Measurements from ENCODE around the gene EYA4.
"Not testable (repeated sequence)": the region's sequence is repeated elsewhere in the genome, so short reads cannot be mapped to it uniquely, and the experiment has no call there.

The EYA4 gene

DNA sequence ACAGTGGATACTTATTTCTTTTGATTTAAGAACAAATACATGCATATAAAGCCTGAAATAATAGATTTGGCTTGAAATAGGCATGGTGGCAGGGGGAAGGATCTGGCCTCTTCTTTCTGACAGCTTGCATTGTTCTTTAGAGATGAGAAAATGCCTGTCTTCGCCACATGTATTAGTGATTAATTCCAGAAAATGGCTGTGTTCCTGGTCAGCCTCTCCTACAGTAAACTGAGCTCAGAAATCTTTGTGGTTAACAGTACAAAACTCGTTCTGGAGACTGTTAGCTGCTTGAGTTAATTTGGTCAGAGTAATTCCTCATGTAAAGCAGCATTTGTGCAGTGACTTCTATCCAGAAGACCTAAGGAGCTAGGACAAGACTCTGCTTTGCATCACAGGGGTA, 151.5 kb downstream of the EYA4 start:
- Histone ChIP-seq H3K9me3 (no peaks in the 10 kb centered on the region), H3K27ac (no peak overlapping the region), H3K4me1 (ENCODE audit: control insufficient read depth in 1 of 2, insufficient read depth in 1 of 2, low read depth in 1 of 2, low read length in 1 of 2) (no peaks in the 10 kb centered on the region), H3K27me3 (no peaks in the 10 kb centered on the region), H3K4me3 (ENCODE audit: low read depth in 1 of 2, low read length in 1 of 2) (no peak overlapping the region), H3K36me3 (no peaks in the 10 kb centered on the region)
- TF ChIP-seq CTCF (IDR thresholded peaks at IDR 0.05), result no peak

GRCh38 chr6:133393891-133394290, 152.7 kb downstream of the EYA4 start:
- no peaks in the 10 kb centered on the region for H3K27me3 ChIP-seq
- H3K36me3 ChIP-seq, result no peaks in the 10 kb centered on the region
- no peak overlapping the region for H3K27ac ChIP-seq
- TF ChIP-seq CTCF (IDR thresholded peaks at IDR 0.05), result no peak
- H3K4me1 ChIP-seq (ENCODE audit: control insufficient read depth in 1 of 2, insufficient read depth in 1 of 2, low read depth in 1 of 2, low read length in 1 of 2), result no peaks in the 10 kb centered on the region
- H3K4me3 ChIP-seq (ENCODE audit: low read depth in 1 of 2, low read length in 1 of 2), result no peak overlapping the region
- no peaks in the 10 kb centered on the region for H3K9me3 ChIP-seq

- Histone ChIP-seq H3K36me3 (no peaks in the 10 kb centered on the region), H3K9me3 (no peaks in the 10 kb centered on the region), H3K27me3 (no peaks in the 10 kb centered on the region), H3K27ac (no peak overlapping the region), H3K4me3 (ENCODE audit: low read depth in 1 of 2, low read length in 1 of 2) (no peak overlapping the region), H3K4me1 (ENCODE audit: control insufficient read depth in 1 of 2, insufficient read depth in 1 of 2, low read depth in 1 of 2, low read length in 1 of 2) (no peaks in the 10 kb centered on the region)
- TF ChIP-seq CTCF (IDR thresholded peaks at IDR 0.05), result no peak
These were observed 153.5 kb downstream of the EYA4 start for GRCh38 chr6:133394630-133395029.

DNA sequence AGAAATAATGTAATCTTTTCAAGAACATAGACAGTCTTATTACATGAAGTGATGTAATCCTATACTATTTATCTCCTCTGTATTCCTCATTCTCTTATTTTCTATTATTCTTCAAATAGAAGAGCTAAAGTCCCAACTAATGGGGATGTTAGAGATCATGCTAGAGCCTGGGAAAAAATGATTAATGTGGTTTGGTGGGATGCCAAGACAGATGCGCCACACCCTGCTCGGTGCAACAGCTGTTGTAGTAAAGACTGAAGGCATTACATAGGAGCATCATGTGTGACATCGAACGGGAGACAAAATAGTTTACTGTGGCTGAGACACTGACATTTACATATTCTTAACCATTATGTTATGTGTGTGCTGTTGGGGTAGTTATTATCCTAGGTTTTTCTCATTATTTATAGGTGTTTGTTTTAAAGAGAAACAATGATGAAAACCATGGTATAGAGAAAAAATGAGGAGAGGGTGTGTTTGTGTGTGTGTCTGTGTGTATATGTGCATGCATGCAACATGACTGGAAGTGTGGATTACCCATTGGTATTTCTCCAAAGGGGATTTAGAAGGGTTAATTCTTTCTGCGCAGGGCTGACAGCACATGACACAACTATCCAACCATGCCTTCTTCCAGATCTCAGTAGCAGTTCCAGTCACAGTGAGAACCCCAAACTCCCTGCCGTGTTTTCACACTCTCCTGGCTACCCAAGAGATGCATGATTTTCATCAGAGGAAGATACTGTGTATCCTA, 155.3 kb downstream of the EYA4 start:
- Histone ChIP-seq H3K27ac (no peak overlapping the region), H3K36me3 (no peaks in the 10 kb centered on the region), H3K27me3 (no peaks in the 10 kb centered on the region), H3K4me3 (ENCODE audit: low read depth in 1 of 2, low read length in 1 of 2) (no peak overlapping the region), H3K4me1 (ENCODE audit: control insufficient read depth in 1 of 2, insufficient read depth in 1 of 2, low read depth in 1 of 2, low read length in 1 of 2) (no peaks in the 10 kb centered on the region), H3K9me3 (no peaks in the 10 kb centered on the region)
- no peak for TF ChIP-seq CTCF (IDR thresholded peaks at IDR 0.05)

DNA sequence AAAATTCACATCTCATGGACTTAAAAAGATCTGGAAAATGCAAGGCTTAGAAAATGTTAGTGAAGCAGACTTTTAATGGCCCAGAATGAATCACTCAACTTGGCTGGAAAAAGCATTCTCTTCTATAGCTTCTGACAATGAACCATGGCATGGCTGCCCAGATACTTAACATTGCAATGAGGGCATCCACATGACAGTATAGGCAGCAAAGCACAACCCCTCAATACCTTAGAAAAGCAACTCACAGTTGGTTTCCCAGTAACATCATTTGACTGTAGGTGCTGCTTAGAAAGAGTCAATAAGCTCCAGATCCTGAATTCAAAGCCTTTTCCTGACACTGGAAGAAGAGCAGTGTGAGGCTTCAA, 155.8 kb downstream of the EYA4 start:
- H3K36me3 ChIP-seq, result no peaks in the 10 kb centered on the region
- no peaks in the 10 kb centered on the region for H3K27me3 ChIP-seq
- no peak for TF ChIP-seq CTCF (IDR thresholded peaks at IDR 0.05)
- no peaks in the 10 kb centered on the region for H3K4me1 ChIP-seq (ENCODE audit: control insufficient read depth in 1 of 2, insufficient read depth in 1 of 2, low read depth in 1 of 2, low read length in 1 of 2)
- H3K9me3 ChIP-seq, result no peaks in the 10 kb centered on the region
- H3K4me3 ChIP-seq (ENCODE audit: low read depth in 1 of 2, low read length in 1 of 2), result no peak overlapping the region
- no peak overlapping the region for H3K27ac ChIP-seq

DNA sequence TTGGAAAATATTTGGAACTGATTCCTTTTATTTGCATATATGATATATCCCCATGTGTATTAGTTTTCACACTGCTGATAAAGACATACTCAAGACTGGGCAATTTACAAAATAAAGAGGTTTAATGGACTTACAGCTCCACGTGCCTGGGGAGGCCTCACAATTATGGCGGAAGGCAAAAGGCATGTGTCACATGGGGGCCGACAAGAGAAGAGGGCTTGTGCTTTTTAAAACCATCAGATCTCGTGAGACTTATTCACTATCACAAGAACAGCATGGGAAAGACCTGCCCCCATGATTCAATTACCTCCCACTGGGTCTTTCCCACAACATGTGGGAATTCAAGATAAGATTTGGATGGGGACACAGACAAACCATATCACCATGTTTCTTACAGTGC, 156.4 kb downstream of the EYA4 start:
- not testable (repeated sequence) for H3K27me3 ChIP-seq; H3K36me3 ChIP-seq; H3K4me3 ChIP-seq (ENCODE audit: low read depth in 1 of 2, low read length in 1 of 2); H3K4me1 ChIP-seq (ENCODE audit: control insufficient read depth in 1 of 2, insufficient read depth in 1 of 2, low read depth in 1 of 2, low read length in 1 of 2); H3K9me3 ChIP-seq; H3K27ac ChIP-seq

All from neutrophil (primary cell).